Fibroblast of upper back skin (primary cell): ENCODE measurements around the gene ATP6V1G2.

Source experiments
- DNase-seq: peaks from one replicate; pipeline ENCODE4 v3.0.0-alpha.2; 2013

ATP6V1G2 gene

GRCh38 chr6:31546958-31547726 lies 734 bp upstream of the ATP6V1G2 start, which contains the start of gene NFKBIL1:
Gene NFKBIL1 (plus strand): TSS chr6:31547608. CDS start chr6:31547695, 87 bp downstream.
- peak; percentile 99 for DNase-seq

GRCh38 chr6:31545291-31545690 lies 1.1 kb downstream of the ATP6V1G2 start:
- no peak for DNase-seq

- no peak for DNase-seq
Measured at GRCh38 chr6:31544676-31545075, 1.7 kb downstream of the ATP6V1G2 start.

GRCh38 chr6:31543639-31544038 lies 2.8 kb downstream of the ATP6V1G2 start:
- no peak for DNase-seq

GRCh38 chr6:31541658-31542521 lies 4.5 kb downstream of the ATP6V1G2 start, which contains the start of gene DDX39B:
Gene DDX39B (minus strand): TSS chr6:31542003. CDS start chr6:31540532, 1,471 bp downstream.
- peak; percentile 98 for DNase-seq

GRCh38 chr6:31541059-31541657 lies 5.2 kb downstream of the ATP6V1G2 start:
- peak; percentile 37 for DNase-seq

- no peak for DNase-seq
Measured at GRCh38 chr6:31540640-31541039, 5.8 kb downstream of the ATP6V1G2 start.

- no peak for DNase-seq
Measured at GRCh38 chr6:31538805-31539400, 7.5 kb downstream of the ATP6V1G2 start.

GRCh38 chr6:31535538-31536324 lies 10.7 kb downstream of the ATP6V1G2 start:
- DNase-seq, result no peak

GRCh38 chr6:31534521-31535040 lies 11.8 kb downstream of the ATP6V1G2 start:
- DNase-seq, result no peak

GRCh38 chr6:31534011-31534410 lies 12.4 kb downstream of the ATP6V1G2 start:
- no peak for DNase-seq

GRCh38 chr6:31533455-31533841 lies 13.0 kb downstream of the ATP6V1G2 start:
- DNase-seq, result no peak

GRCh38 chr6:31532644-31533454 lies 13.6 kb downstream of the ATP6V1G2 start:
- DNase-seq, result no peak

- DNase-seq, result no peak
Measured at GRCh38 chr6:31531771-31532643, 14.4 kb downstream of the ATP6V1G2 start.

GRCh38 chr6:31531162-31531561 lies 15.2 kb downstream of the ATP6V1G2 start:
- no peak for DNase-seq

GRCh38 chr6:31530659-31531058 lies 15.7 kb downstream of the ATP6V1G2 start:
- DNase-seq, result no peak

GRCh38 chr6:31529329-31530150 lies 16.9 kb downstream of the ATP6V1G2 start:
- no peak for DNase-seq

- DNase-seq, result no peak
Measured at GRCh38 chr6:31528821-31529328, 17.5 kb downstream of the ATP6V1G2 start, which contains the start of gene MCCD1. Gene MCCD1 (plus strand): TSS chr6:31528962. CDS start chr6:31529015, 53 bp downstream.
